ENCODE results near the gene SIAH1. TPM values are rescaled to one million over a fixed set of nuclear protein-coding genes. Genes with fewer than 3 reads are reported as not detected.

Gene SIAH1
- total RNA-seq, 1 donor from 2014 or later, result 24.4 TPM

DNA sequence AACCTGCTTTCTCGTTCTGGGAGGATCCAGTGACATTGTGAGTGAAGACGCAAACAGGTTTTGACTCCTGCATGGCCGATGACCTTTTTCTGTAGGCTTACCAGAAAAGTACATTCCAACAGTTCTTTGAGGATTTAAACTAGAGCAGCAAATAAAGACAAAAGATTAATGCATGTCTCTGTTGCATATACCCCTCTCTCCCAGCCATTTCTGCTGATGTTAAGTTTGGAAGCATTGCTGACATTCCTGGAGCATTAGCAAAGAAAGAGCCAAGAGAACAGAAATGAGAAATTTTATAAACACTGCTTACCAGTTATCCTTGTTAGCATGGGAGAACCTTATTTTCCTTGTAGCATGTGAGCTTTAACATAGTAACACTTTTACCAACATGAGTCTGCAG lies 49.3 kb downstream of the SIAH1 start:
- no peak overlapping the region for H2AFZ ChIP-seq (ENCODE audit: low read depth, low read length)
- H3K27me3 ChIP-seq (ENCODE audit: insufficient read depth, low read length), result no peaks in the 10 kb centered on the region
- no peak for TF ChIP-seq EZH2 (IDR thresholded peaks at IDR 0.05; ENCODE audit: insufficient read depth, low read length)
- TF ChIP-seq, protein P1, sequence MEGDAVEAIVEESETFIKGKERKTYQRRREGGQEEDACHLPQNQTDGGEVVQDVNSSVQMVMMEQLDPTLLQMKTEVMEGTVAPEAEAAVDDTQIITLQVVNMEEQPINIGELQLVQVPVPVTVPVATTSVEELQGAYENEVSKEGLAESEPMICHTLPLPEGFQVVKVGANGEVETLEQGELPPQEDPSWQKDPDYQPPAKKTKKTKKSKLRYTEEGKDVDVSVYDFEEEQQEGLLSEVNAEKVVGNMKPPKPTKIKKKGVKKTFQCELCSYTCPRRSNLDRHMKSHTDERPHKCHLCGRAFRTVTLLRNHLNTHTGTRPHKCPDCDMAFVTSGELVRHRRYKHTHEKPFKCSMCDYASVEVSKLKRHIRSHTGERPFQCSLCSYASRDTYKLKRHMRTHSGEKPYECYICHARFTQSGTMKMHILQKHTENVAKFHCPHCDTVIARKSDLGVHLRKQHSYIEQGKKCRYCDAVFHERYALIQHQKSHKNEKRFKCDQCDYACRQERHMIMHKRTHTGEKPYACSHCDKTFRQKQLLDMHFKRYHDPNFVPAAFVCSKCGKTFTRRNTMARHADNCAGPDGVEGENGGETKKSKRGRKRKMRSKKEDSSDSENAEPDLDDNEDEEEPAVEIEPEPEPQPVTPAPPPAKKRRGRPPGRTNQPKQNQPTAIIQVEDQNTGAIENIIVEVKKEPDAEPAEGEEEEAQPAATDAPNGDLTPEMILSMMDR (IDR thresholded peaks at IDR 0.05; ENCODE audit: insufficient read depth, low read depth, low read length), result no peak
- no peaks in the 10 kb centered on the region for H3K27me3 Mint-ChIP-seq (ENCODE audit: low read depth, unreplicated experiment)
- H3K79me2 ChIP-seq (ENCODE audit: insufficient read depth, low read length), result no peaks in the 10 kb centered on the region
- H3K4me1 Mint-ChIP-seq (ENCODE audit: low read depth, unreplicated experiment), result peaks cover 20% of the 10 kb centered on the region
- H3K36me3 Mint-ChIP-seq (ENCODE audit: low read depth, unreplicated experiment), result peaks cover 27% of the 10 kb centered on the region
- H3K4me1 ChIP-seq (ENCODE audit: insufficient read depth, low read length), result no peaks in the 10 kb centered on the region
- H4K20me1 ChIP-seq (ENCODE audit: insufficient read depth, low read length), result peaks cover 3% of the 10 kb centered on the region
- H3K4me3 Mint-ChIP-seq (ENCODE audit: unreplicated experiment), result no peak overlapping the region
- peak overlapping the region; percentile 96 for H3K27ac Mint-ChIP-seq (ENCODE audit: unreplicated experiment)
- no peaks in the 10 kb centered on the region for H3K9me3 Mint-ChIP-seq (ENCODE audit: unreplicated experiment)
- H3K4me2 ChIP-seq (ENCODE audit: low read length), result peak overlapping the region; percentile 31
- FAIRE-seq (peak; percentile 56), DNase-seq (ENCODE audit: low read depth) (peak; percentile 77)
- H3K9ac ChIP-seq (ENCODE audit: low read length), result peak overlapping the region; percentile 21
- H3K9me3 ChIP-seq (ENCODE audit: insufficient read depth, low read depth, low read length), result no peaks in the 10 kb centered on the region
- H3K4me3 ChIP-seq (ENCODE audit: insufficient read depth, low read depth, low read length), result no peak overlapping the region
- H3K36me3 ChIP-seq (ENCODE audit: insufficient read depth, low read length), result peaks cover 13% of the 10 kb centered on the region
- H3K27ac ChIP-seq (ENCODE audit: low read depth, low read length), result peak overlapping the region; percentile 37

DNA sequence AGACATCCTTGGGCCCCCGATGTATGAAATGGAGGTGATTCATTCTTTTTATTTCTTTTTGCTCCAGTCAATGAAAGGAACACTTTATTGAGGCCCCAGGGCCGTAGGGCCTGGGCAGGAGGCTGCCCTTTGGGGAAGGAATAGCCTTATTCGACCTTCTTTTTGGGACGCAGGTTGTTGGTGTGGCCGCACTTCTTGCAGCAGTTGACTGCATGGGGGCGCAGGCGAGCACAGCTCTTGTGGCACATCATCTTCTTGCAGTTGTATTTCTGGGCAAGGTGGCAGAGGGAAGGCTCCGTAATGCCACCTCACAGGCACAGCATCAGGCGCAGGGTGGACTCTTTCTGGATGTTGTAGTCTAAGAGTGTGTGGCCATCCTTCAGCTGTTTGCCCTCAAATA lies 50.9 kb downstream of the SIAH1 start:
- no peak overlapping the region for H2AFZ ChIP-seq (ENCODE audit: low read depth, low read length)
- Mint-ChIP-seq H3K4me1 (ENCODE audit: low read depth, unreplicated experiment) (peaks cover 23% of the 10 kb centered on the region), H3K27me3 (ENCODE audit: low read depth, unreplicated experiment) (no peaks in the 10 kb centered on the region), H3K4me3 (ENCODE audit: unreplicated experiment) (no peak overlapping the region), H3K27ac (ENCODE audit: unreplicated experiment) (no peak overlapping the region), H3K9me3 (ENCODE audit: unreplicated experiment) (no peaks in the 10 kb centered on the region), H3K36me3 (ENCODE audit: low read depth, unreplicated experiment) (peaks cover 24% of the 10 kb centered on the region)
- no peak for DNase-seq (ENCODE audit: low read depth)
- H3K9ac ChIP-seq (ENCODE audit: low read length), result no peak overlapping the region
- H3K27ac ChIP-seq (ENCODE audit: low read depth, low read length), result no peak overlapping the region
- no peaks in the 10 kb centered on the region for H3K9me3 ChIP-seq (ENCODE audit: insufficient read depth, low read depth, low read length)
- H3K27me3 ChIP-seq (ENCODE audit: insufficient read depth, low read length), result no peaks in the 10 kb centered on the region
- FAIRE-seq, result no peak
- no peak overlapping the region for H3K4me2 ChIP-seq (ENCODE audit: low read length)
- TF ChIP-seq EZH2 (IDR thresholded peaks at IDR 0.05; ENCODE audit: insufficient read depth, low read length), result no peak
- TF ChIP-seq, protein P1 (IDR thresholded peaks at IDR 0.05; ENCODE audit: insufficient read depth, low read depth, low read length), result no peak
- H3K4me1 ChIP-seq (ENCODE audit: insufficient read depth, low read length), result no peaks in the 10 kb centered on the region
- H3K36me3 ChIP-seq (ENCODE audit: insufficient read depth, low read length), result peaks cover 10% of the 10 kb centered on the region
- peaks cover 11% of the 10 kb centered on the region for H4K20me1 ChIP-seq (ENCODE audit: insufficient read depth, low read length)
- no peaks in the 10 kb centered on the region for H3K79me2 ChIP-seq (ENCODE audit: insufficient read depth, low read length)
- no peak overlapping the region for H3K4me3 ChIP-seq (ENCODE audit: insufficient read depth, low read depth, low read length)

DNA sequence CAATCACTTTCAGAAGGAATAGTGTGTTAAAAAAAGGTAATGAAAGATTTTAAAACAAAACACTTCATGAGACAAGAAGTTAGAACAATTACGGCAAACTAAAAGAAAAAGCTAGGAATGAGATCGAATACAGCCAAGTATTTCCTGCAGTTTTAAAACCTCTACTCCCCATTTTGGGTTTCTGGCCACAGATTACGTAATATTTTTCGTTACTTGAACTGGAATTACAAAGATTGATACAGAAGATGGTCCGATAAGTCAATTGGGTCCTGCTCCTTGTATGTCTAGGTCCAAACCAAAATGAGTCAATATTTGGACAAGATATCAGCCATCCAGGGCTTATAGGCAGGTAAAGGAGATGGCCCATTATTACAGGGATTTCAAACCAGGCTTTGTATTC lies 52.2 kb downstream of the SIAH1 start:
- FAIRE-seq (no peak), DNase-seq (ENCODE audit: low read depth) (no peak)
- Histone ChIP-seq H3K9me3 (ENCODE audit: insufficient read depth, low read depth, low read length) (no peaks in the 10 kb centered on the region), H3K79me2 (ENCODE audit: insufficient read depth, low read length) (no peaks in the 10 kb centered on the region), H3K4me3 (ENCODE audit: insufficient read depth, low read depth, low read length) (no peak overlapping the region), H4K20me1 (ENCODE audit: insufficient read depth, low read length) (peaks cover 8% of the 10 kb centered on the region), H2AFZ (ENCODE audit: low read depth, low read length) (no peak overlapping the region), H3K4me1 (ENCODE audit: insufficient read depth, low read length) (no peaks in the 10 kb centered on the region), H3K4me2 (ENCODE audit: low read length) (no peak overlapping the region), H3K27ac (ENCODE audit: low read depth, low read length) (no peak overlapping the region), H3K9ac (ENCODE audit: low read length) (no peak overlapping the region), H3K36me3 (ENCODE audit: insufficient read depth, low read length) (peaks cover 10% of the 10 kb centered on the region), H3K27me3 (ENCODE audit: insufficient read depth, low read length) (no peaks in the 10 kb centered on the region)
- H3K27ac Mint-ChIP-seq (ENCODE audit: unreplicated experiment), result no peak overlapping the region
- TF ChIP-seq, protein P1 (IDR thresholded peaks at IDR 0.05; ENCODE audit: insufficient read depth, low read depth, low read length), result no peak
- no peak for TF ChIP-seq EZH2 (IDR thresholded peaks at IDR 0.05; ENCODE audit: insufficient read depth, low read length)
- no peak overlapping the region for H3K4me3 Mint-ChIP-seq (ENCODE audit: unreplicated experiment)
- H3K9me3 Mint-ChIP-seq (ENCODE audit: unreplicated experiment), result no peaks in the 10 kb centered on the region
- H3K36me3 Mint-ChIP-seq (ENCODE audit: low read depth, unreplicated experiment), result peaks cover 27% of the 10 kb centered on the region
- H3K4me1 Mint-ChIP-seq (ENCODE audit: low read depth, unreplicated experiment), result peaks cover 23% of the 10 kb centered on the region
- H3K27me3 Mint-ChIP-seq (ENCODE audit: low read depth, unreplicated experiment), result no peaks in the 10 kb centered on the region
